Fibroblast of villous mesenchyme (primary cell): ENCODE measurements around the gene CBFB. TPM values are rescaled to one million over a fixed set of nuclear protein-coding genes. Genes with fewer than 3 reads are reported as not detected.
A peak's percentile ranks its signal among the peaks of the same experiment; 100 is the strongest.

Experiments
- DNase-seq: peaks from one replicate; pipeline ENCODE4 v3.0.0-alpha.2; 2010; ENCODE audit warnings: low read depth
- H3K4me3 ChIP-seq: 2 replicates; pipeline ENCODE4 v1.5.1; 2011; ENCODE audit warnings: low read depth, mild to moderate bottlenecking, low read length
- CTCF ChIP-seq: IDR thresholded peaks from 2 replicates; pipeline ENCODE4 v1.5.1; 2012; ENCODE audit warnings: low read depth, mild to moderate bottlenecking, low read length; ENCODE audit not compliant: insufficient read depth
- total RNA-seq: library from RNA; depleted of rRNA; stranded (reverse); fragments of >200 nt; gene quantifications from 2 replicates; pipeline ENCODE4 v1.2.3, GENCODE V29; 2012

The CBFB gene
- total RNA-seq, 1 donor = 91.5 TPM

- no peak for DNase-seq
- no peak overlapping the region for H3K4me3 ChIP-seq
- TF ChIP-seq CTCF = no peak
These were observed 112.4 kb downstream of the CBFB start for GRCh38 chr16:67141391-67141790.

GRCh38 chr16:67142342-67142741, 113.4 kb downstream of the CBFB start:
- DNase-seq = no peak
- TF ChIP-seq CTCF = no peak
- H3K4me3 ChIP-seq = no peak overlapping the region

- H3K4me3 ChIP-seq = no peak overlapping the region
- no peak for DNase-seq
- TF ChIP-seq CTCF = no peak
These were observed 116.0 kb downstream of the CBFB start for GRCh38 chr16:67144943-67145342.

GRCh38 chr16:67145746-67146145, 116.8 kb downstream of the CBFB start:
- no peak overlapping the region for H3K4me3 ChIP-seq
- no peak for TF ChIP-seq CTCF
- no peak for DNase-seq

GRCh38 chr16:67146523-67147357, 117.8 kb downstream of the CBFB start:
- no peak overlapping the region for H3K4me3 ChIP-seq
- peak; percentile 3 for TF ChIP-seq CTCF

GRCh38 chr16:67147437-67148140, 118.6 kb downstream of the CBFB start:
- TF ChIP-seq CTCF = no peak
- no peak overlapping the region for H3K4me3 ChIP-seq
- no peak for DNase-seq

More at GRCh38 chr16:67146523-67147357, 117.8 kb downstream of the CBFB start:
- DNase-seq = no peak
